WTC11 (cell line): ENCODE measurements around the gene PEX7. TPM values are rescaled to one million over a fixed set of nuclear protein-coding genes. Genes with fewer than 3 reads are reported as not detected.

Experiments used
- ATAC-seq: fragments of 200-7000 bp; cut with Tn5 transposase; 2 replicates; pipeline ENCODE4 v1.10.0; 2021; ENCODE audit warnings: mild to moderate bottlenecking, moderate library complexity
- CTCF ChIA-PET: fragments of 300-600 bp; sonication (Branson Sonifier 250); formaldehyde crosslinking; loops from one replicate; lab custom pipeline; 2021; ENCODE audit warnings: antibody characterized with exemption; lab: Charles Lee
- POLR2A ChIA-PET: fragments of 350-600 bp; sonication (Branson Sonifier 250); formaldehyde crosslinking; loops from one replicate; lab custom pipeline; 2021; ENCODE audit warnings: antibody characterized with exemption; lab: Charles Lee
- DNase-seq: peaks from one replicate; pipeline ENCODE4 v3.0.0; 2021; ENCODE audit warnings: low spot score
- H3K27ac Mint-ChIP-seq: 2 replicates; pipeline ENCODE4 v1.8.0; 2021; ENCODE audit warnings: mixed read lengths
- H3K27me3 Mint-ChIP-seq: 2 replicates; pipeline ENCODE4 v1.8.0; 2021; ENCODE audit warnings: low read depth, mild to moderate bottlenecking, moderate library complexity, mixed read lengths
- H3K36me3 Mint-ChIP-seq: 2 replicates; pipeline ENCODE4 v1.8.0; 2021; ENCODE audit warnings: mixed read lengths
- H3K4me1 Mint-ChIP-seq: 2 replicates; pipeline ENCODE4 v1.8.0; 2022; ENCODE audit warnings: mixed read lengths
- H3K4me3 Mint-ChIP-seq: 2 replicates; pipeline ENCODE4 v1.8.0; 2021; ENCODE audit warnings: mild to moderate bottlenecking, moderate library complexity, mixed read lengths
- H3K9me3 Mint-ChIP-seq: 2 replicates; pipeline ENCODE4 v1.8.0; 2021; ENCODE audit warnings: mixed read lengths
- AFF4 ChIP-seq: sonication (generic); formaldehyde crosslinking; IDR thresholded peaks from 2 replicates; pipeline ENCODE4 v1.8.1; 2023; ENCODE audit warnings: mild to moderate bottlenecking, missing genetic modification reagents, borderline replicate concordance
- CBFB ChIP-seq: sonication (generic); formaldehyde crosslinking; IDR thresholded peaks from 2 replicates; pipeline ENCODE4 v1.8.1; 2022; ENCODE audit warnings: mild to moderate bottlenecking, low read depth, missing genetic modification reagents
- CREB1 ChIP-seq: sonication (generic); formaldehyde crosslinking; IDR thresholded peaks from 2 replicates; pipeline ENCODE4 v1.8.0; 2023; ENCODE audit warnings: mild to moderate bottlenecking, missing genetic modification reagents
- CREM ChIP-seq: sonication (generic); formaldehyde crosslinking; IDR thresholded peaks from 2 replicates; pipeline ENCODE4 v1.8.1; 2022; ENCODE audit warnings: mild to moderate bottlenecking, missing genetic modification reagents, moderate library complexity
- ETV6 ChIP-seq: sonication (generic); formaldehyde crosslinking; IDR thresholded peaks from 2 replicates; pipeline ENCODE4 v1.8.1; 2022; ENCODE audit warnings: mild to moderate bottlenecking, missing genetic modification reagents
- GABPB1 ChIP-seq: sonication (generic); formaldehyde crosslinking; IDR thresholded peaks from 2 replicates; pipeline ENCODE4 v1.8.1; 2023; ENCODE audit warnings: mild to moderate bottlenecking, missing genetic modification reagents
- HMGA2 ChIP-seq: fragments of 250-450 bp; sonication (Bioruptor Pico); IDR thresholded peaks from 2 replicates; pipeline ENCODE4 v1.4.0; 2021; ENCODE audit warnings: mild to moderate bottlenecking, moderate library complexity
- IRF2 ChIP-seq: sonication (generic); formaldehyde crosslinking; IDR thresholded peaks from 2 replicates; pipeline ENCODE4 v1.8.0; 2022; ENCODE audit warnings: low read depth, missing genetic modification reagents, borderline replicate concordance
- KAT7 ChIP-seq: sonication (generic); formaldehyde crosslinking; IDR thresholded peaks from 2 replicates; pipeline ENCODE4 v1.8.1; 2023; ENCODE audit warnings: missing genetic modification reagents, mild to moderate bottlenecking, borderline replicate concordance
- NR3C1 ChIP-seq: sonication (generic); formaldehyde crosslinking; conservative IDR thresholded peaks from 2 replicates; pipeline ENCODE4 v1.8.1; 2023; ENCODE audit warnings: low read depth, mild to moderate bottlenecking, missing genetic modification reagents
- PRRX2 ChIP-seq: fragments of 250-450 bp; sonication (Bioruptor Pico); IDR thresholded peaks from 2 replicates; pipeline ENCODE4 v1.8.0; 2021; ENCODE audit warnings: mild to moderate bottlenecking
- SMAD3 ChIP-seq: sonication (generic); formaldehyde crosslinking; IDR thresholded peaks from 2 replicates; pipeline ENCODE4 v1.8.0; 2022; ENCODE audit warnings: missing genetic modification reagents, mild to moderate bottlenecking, borderline replicate concordance
- TCF7 ChIP-seq: sonication (generic); formaldehyde crosslinking; IDR thresholded peaks from 2 replicates; pipeline ENCODE4 v1.8.0; 2022; ENCODE audit warnings: mild to moderate bottlenecking, low read depth, missing genetic modification reagents, moderate library complexity
- TEAD1 ChIP-seq: sonication (generic); formaldehyde crosslinking; IDR thresholded peaks from 2 replicates; pipeline ENCODE4 v1.8.0; 2022; ENCODE audit warnings: mild to moderate bottlenecking, missing genetic modification reagents
- TEAD4 ChIP-seq: sonication (generic); formaldehyde crosslinking; IDR thresholded peaks from 2 replicates; pipeline ENCODE4 v1.8.0; 2022; ENCODE audit warnings: mild to moderate bottlenecking, missing genetic modification reagents
- TP53 ChIP-seq: sonication (generic); formaldehyde crosslinking; IDR thresholded peaks from 2 replicates; pipeline ENCODE4 v1.8.1; 2023; ENCODE audit warnings: mild to moderate bottlenecking, missing genetic modification reagents
- ZNF121 ChIP-seq: sonication (generic); formaldehyde crosslinking; IDR thresholded peaks from 2 replicates; pipeline ENCODE4 v1.8.0; 2023; ENCODE audit warnings: missing genetic modification reagents
- ZNF512 ChIP-seq: sonication (generic); formaldehyde crosslinking; IDR thresholded peaks from 2 replicates; pipeline ENCODE4 v1.8.1; 2022; ENCODE audit warnings: missing genetic modification reagents, borderline replicate concordance
- total RNA-seq: library from RNA; stranded (reverse); gene quantifications from 3 replicates; pipeline ENCODE4 v1.2.3, GENCODE V29; 2021
- TF ChIP-seq, protein P1 (sequence below): sonication (generic); formaldehyde crosslinking; IDR thresholded peaks from 2 replicates; pipeline ENCODE4 v1.8.0; 2023; ENCODE audit warnings: mild to moderate bottlenecking, missing genetic modification reagents
- TF ChIP-seq, protein P2 (sequence below): sonication (generic); formaldehyde crosslinking; IDR thresholded peaks from 2 replicates; pipeline ENCODE4 v1.8.0; 2023; ENCODE audit warnings: missing genetic modification reagents

PEX7 gene
- total RNA-seq, 1 experiment from 2014 or later = 9.8 TPM

DNA sequence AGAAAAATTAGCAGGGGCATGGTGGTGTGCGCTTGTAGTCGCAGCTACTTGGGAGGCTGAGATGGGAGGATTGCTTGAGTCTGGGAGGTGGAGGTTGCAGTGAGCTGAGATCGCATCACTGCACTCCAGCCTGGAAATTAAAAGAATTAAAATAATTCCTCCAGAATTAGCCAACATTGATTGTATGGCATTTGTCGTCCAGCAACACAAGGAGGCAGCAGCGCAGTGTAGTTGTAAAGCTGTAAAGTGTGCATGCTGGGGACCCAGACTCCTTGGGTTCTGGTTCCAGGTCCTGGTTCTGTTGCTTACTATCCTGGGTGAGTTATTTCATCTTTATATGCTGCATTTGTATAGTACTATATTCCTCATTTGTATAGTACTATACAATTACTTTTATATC lies 41.4 kb downstream of the PEX7 start (continued):
- TF ChIP-seq TP53 (CRISPR knock-in tag) (no peak), SMAD3 (no peak), PRRX2 (CRISPR knock-in tag) (no peak), CREB1 (CRISPR knock-in tag) (no peak), TCF7 (CRISPR knock-in tag) (no peak), GABPB1 (CRISPR knock-in tag) (no peak)
- TF ChIP-seq, all 79 proteins: peak for 0

DNA sequence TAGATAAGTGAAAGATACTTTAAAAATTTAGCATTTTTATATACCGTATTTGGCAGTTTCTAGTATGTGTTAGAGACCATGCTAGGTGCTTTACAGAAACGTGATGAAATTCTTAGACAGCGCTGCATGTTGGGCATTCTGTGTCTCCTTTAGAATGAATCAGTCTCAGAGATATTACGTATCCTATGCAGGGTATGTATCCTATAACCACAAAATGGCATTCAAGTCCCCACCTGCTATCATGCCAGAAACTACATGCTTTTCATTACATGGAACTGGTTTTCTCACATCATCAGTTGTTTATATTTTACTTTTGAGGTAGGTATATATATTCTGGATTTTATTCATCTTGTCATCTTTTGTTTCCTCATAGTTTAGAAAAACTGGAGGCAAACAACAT lies 42.3 kb downstream of the PEX7 start:
- H3K27me3 Mint-ChIP-seq = no peaks in the 10 kb centered on the region
- no peak for DNase-seq
- TF ChIP-seq ZNF121 (CRISPR knock-in tag) = no peak
- no peak for TF ChIP-seq TEAD4 (CRISPR knock-in tag)
- TF ChIP-seq TEAD1 (CRISPR knock-in tag) = no peak
- TF ChIP-seq ETV6 = no peak
- TF ChIP-seq, all 79 proteins: peak for 0
- ChIA-PET POLR2A (no interaction called here), CTCF (interaction anchor here (0.8 to 1.2 kb wide), 2 partner anchors 149 to 230 kb away, joined by 3 to 4 read pairs; no protein-coding TSS in a partner anchor)
- no peaks in the 10 kb centered on the region for H3K9me3 Mint-ChIP-seq
- H3K36me3 Mint-ChIP-seq = no peaks in the 10 kb centered on the region
- H3K27ac Mint-ChIP-seq = no peak overlapping the region
- no peak overlapping the region for H3K4me3 Mint-ChIP-seq
- no peak for ATAC-seq
- H3K4me1 Mint-ChIP-seq = no peaks in the 10 kb centered on the region

DNA sequence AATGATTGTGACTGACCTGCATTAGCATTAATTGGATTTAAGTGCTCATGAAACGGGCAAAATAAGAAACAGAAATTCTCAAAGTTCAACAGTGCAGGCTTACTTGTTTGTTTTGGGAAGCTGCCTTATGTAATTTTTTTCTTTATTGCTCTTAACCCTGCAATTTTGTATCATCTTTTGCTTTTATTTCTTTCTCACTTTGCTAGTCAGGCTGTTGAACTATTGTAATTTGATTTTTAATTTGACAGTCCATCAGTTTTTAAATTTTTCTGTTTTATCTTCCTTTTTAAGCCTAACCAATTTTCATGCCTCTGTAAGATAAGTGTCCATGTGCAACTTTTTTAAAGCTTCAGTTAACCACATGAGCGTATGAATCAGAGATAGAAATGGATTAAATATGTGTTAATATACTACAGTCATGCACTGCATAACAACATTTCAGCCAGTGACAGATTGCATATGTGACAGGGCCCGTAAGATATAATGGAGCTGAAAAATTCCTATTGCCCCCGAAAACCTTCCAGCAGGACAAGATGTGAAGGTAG lies 44.6 kb downstream of the PEX7 start:
- CTCF ChIA-PET = interaction anchor here (0.8 kb wide), 1 partner anchor 21 kb away, joined by 3 read pairs; no protein-coding TSS in a partner anchor
- DNase-seq = no peak
- Mint-ChIP-seq H3K9me3 (no peaks in the 10 kb centered on the region), H3K4me1 (no peaks in the 10 kb centered on the region), H3K4me3 (no peak overlapping the region), H3K27ac (no peak overlapping the region), H3K27me3 (no peaks in the 10 kb centered on the region), H3K36me3 (no peaks in the 10 kb centered on the region)
- POLR2A ChIA-PET = no interaction called here
- ATAC-seq = no peak
- TF ChIP-seq KAT7 (CRISPR knock-in tag) (no peak), TEAD4 (CRISPR knock-in tag) (no peak), ETV6 (no peak), HMGA2 (CRISPR knock-in tag) (no peak), CBFB (no peak), AFF4 (CRISPR knock-in tag) (no peak), NR3C1 (CRISPR knock-in tag) (no peak), TCF7 (CRISPR knock-in tag) (no peak), CREM (CRISPR knock-in tag) (no peak), ZNF512 (no peak), IRF2 (CRISPR knock-in tag) (no peak)
- TF ChIP-seq, protein P1, sequence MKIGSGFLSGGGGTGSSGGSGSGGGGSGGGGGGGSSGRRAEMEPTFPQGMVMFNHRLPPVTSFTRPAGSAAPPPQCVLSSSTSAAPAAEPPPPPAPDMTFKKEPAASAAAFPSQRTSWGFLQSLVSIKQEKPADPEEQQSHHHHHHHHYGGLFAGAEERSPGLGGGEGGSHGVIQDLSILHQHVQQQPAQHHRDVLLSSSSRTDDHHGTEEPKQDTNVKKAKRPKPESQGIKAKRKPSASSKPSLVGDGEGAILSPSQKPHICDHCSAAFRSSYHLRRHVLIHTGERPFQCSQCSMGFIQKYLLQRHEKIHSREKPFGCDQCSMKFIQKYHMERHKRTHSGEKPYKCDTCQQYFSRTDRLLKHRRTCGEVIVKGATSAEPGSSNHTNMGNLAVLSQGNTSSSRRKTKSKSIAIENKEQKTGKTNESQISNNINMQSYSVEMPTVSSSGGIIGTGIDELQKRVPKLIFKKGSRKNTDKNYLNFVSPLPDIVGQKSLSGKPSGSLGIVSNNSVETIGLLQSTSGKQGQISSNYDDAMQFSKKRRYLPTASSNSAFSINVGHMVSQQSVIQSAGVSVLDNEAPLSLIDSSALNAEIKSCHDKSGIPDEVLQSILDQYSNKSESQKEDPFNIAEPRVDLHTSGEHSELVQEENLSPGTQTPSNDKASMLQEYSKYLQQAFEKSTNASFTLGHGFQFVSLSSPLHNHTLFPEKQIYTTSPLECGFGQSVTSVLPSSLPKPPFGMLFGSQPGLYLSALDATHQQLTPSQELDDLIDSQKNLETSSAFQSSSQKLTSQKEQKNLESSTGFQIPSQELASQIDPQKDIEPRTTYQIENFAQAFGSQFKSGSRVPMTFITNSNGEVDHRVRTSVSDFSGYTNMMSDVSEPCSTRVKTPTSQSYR (CRISPR knock-in tag) = no peak
- TF ChIP-seq, protein P2, sequence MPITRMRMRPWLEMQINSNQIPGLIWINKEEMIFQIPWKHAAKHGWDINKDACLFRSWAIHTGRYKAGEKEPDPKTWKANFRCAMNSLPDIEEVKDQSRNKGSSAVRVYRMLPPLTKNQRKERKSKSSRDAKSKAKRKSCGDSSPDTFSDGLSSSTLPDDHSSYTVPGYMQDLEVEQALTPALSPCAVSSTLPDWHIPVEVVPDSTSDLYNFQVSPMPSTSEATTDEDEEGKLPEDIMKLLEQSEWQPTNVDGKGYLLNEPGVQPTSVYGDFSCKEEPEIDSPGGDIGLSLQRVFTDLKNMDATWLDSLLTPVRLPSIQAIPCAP (CRISPR knock-in tag) = no peak
- TF ChIP-seq, all 79 proteins: peak for 0
